ENCODE data around the gene KPNA6. TPM values are rescaled to one million over a fixed set of nuclear protein-coding genes. Genes with fewer than 3 reads are reported as not detected.
"Not testable (repeated sequence)": the region's sequence is repeated elsewhere in the genome, so short reads cannot be mapped to it uniquely, and the experiment has no call there.

KPNA6 gene
- total RNA-seq, 1 experiment from 2014 or later, result 38.6 TPM

GRCh38 chr1:32122151-32122550 is 14.3 kb downstream of the KPNA6 start:
- no peaks in the 10 kb centered on the region for H3K27me3 ChIP-seq
- no peak for DNase-seq
- peaks cover 2% of the 10 kb centered on the region; the same call in 1 of the 2 replicates for H3K36me3 ChIP-seq
- no peak overlapping the region for H3K4me3 ChIP-seq
- H3K9me3 ChIP-seq, result no peaks in the 10 kb centered on the region

GRCh38 chr1:32123361-32123760 is 15.5 kb downstream of the KPNA6 start:
- not testable (repeated sequence) for H3K4me3 ChIP-seq, H3K9me3 ChIP-seq, H3K36me3 ChIP-seq, H3K27me3 ChIP-seq, DNase-seq

GRCh38 chr1:32125313-32125712 is 17.5 kb downstream of the KPNA6 start:
- DNase-seq, result no peak
- H3K4me3 ChIP-seq, result no peak overlapping the region
- no peaks in the 10 kb centered on the region for H3K9me3 ChIP-seq
- H3K27me3 ChIP-seq, result no peaks in the 10 kb centered on the region
- H3K36me3 ChIP-seq, result peaks cover 2% of the 10 kb centered on the region; the same call in 1 of the 2 replicates

- Histone ChIP-seq H3K9me3 (no peaks in the 10 kb centered on the region), H3K36me3 (peaks cover 2% of the 10 kb centered on the region), H3K4me3 (no peak overlapping the region), H3K27me3 (no peaks in the 10 kb centered on the region)
- no peak for DNase-seq
Measured at GRCh38 chr1:32126770-32127169, 18.9 kb downstream of the KPNA6 start.

- Histone ChIP-seq H3K4me3 (no peak overlapping the region), H3K27me3 (no peaks in the 10 kb centered on the region), H3K9me3 (no peaks in the 10 kb centered on the region), H3K36me3 (peaks cover 5% of the 10 kb centered on the region)
- no peak for DNase-seq
Measured at GRCh38 chr1:32127409-32128198, 19.7 kb downstream of the KPNA6 start.

GRCh38 chr1:32128479-32128878 is 20.6 kb downstream of the KPNA6 start:
- Histone ChIP-seq H3K4me3 (no peak overlapping the region), H3K27me3 (no peaks in the 10 kb centered on the region), H3K36me3 (peaks cover 6% of the 10 kb centered on the region), H3K9me3 (no peaks in the 10 kb centered on the region)
- DNase-seq, result no peak

GRCh38 chr1:32128964-32129363 is 21.1 kb downstream of the KPNA6 start:
- H3K36me3 ChIP-seq, result peaks cover 6% of the 10 kb centered on the region
- H3K9me3 ChIP-seq, result no peaks in the 10 kb centered on the region
- H3K27me3 ChIP-seq, result no peaks in the 10 kb centered on the region
- H3K4me3 ChIP-seq, result no peak overlapping the region
- no peak for DNase-seq

- H3K27me3 ChIP-seq, DNase-seq, H3K4me3 ChIP-seq, H3K9me3 ChIP-seq: not testable (repeated sequence)
- peaks cover 11% of the 10 kb centered on the region for H3K36me3 ChIP-seq
Measured at GRCh38 chr1:32133950-32134280, 26.1 kb downstream of the KPNA6 start.

- Histone ChIP-seq H3K36me3 (peaks cover 8% of the 10 kb centered on the region), H3K9me3 (no peaks in the 10 kb centered on the region), H3K4me3 (no peak overlapping the region), H3K27me3 (no peaks in the 10 kb centered on the region)
- no peak for DNase-seq
Measured at GRCh38 chr1:32137111-32137510, 29.3 kb downstream of the KPNA6 start.

GRCh38 chr1:32138965-32139364 is 31.1 kb downstream of the KPNA6 start:
- Histone ChIP-seq H3K36me3 (peaks cover 5% of the 10 kb centered on the region; the same call in 1 of the 2 replicates), H3K27me3 (no peaks in the 10 kb centered on the region), H3K9me3 (no peaks in the 10 kb centered on the region), H3K4me3 (no peak overlapping the region)
- DNase-seq, result no peak

- DNase-seq, result peak; percentile 54
Measured at GRCh38 chr1:32142446-32143301, 34.8 kb downstream of the KPNA6 start.

GRCh38 chr1:32143302-32143695 is 35.4 kb downstream of the KPNA6 start:
- not testable (repeated sequence) for DNase-seq, H3K4me3 ChIP-seq, H3K27me3 ChIP-seq, H3K9me3 ChIP-seq
- H3K36me3 ChIP-seq, result peaks cover 15% of the 10 kb centered on the region

More at GRCh38 chr1:32142446-32143301, 34.8 kb downstream of the KPNA6 start:
- Histone ChIP-seq H3K27me3 (no peaks in the 10 kb centered on the region), H3K36me3 (peaks cover 9% of the 10 kb centered on the region), H3K9me3 (peaks cover under 1% of the 10 kb centered on the region; the same call in 1 of the 2 replicates), H3K4me3 (no peak overlapping the region)

GRCh38 chr1:32144033-32144432 is 36.2 kb downstream of the KPNA6 start:
- Histone ChIP-seq H3K9me3 (peaks cover 9% of the 10 kb centered on the region), H3K36me3 (peaks cover 22% of the 10 kb centered on the region), H3K27me3 (no peaks in the 10 kb centered on the region), H3K4me3 (no peak overlapping the region)
- no peak for DNase-seq

- H3K36me3 ChIP-seq, result peaks cover 26% of the 10 kb centered on the region
- not testable (repeated sequence) for DNase-seq
Measured at GRCh38 chr1:32147799-32148198, 39.9 kb downstream of the KPNA6 start.

GRCh38 chr1:32150847-32151246 is 43.0 kb downstream of the KPNA6 start:
- Histone ChIP-seq H3K36me3 (peaks cover 32% of the 10 kb centered on the region), H3K9me3 (peaks cover 9% of the 10 kb centered on the region), H3K4me3 (no peak overlapping the region), H3K27me3 (no peaks in the 10 kb centered on the region)
- no peak for DNase-seq

More at GRCh38 chr1:32147799-32148198, 39.9 kb downstream of the KPNA6 start:
- H3K9me3 ChIP-seq, H3K4me3 ChIP-seq, H3K27me3 ChIP-seq: not testable (repeated sequence)

GRCh38 chr1:32151319-32151787 is 43.5 kb downstream of the KPNA6 start:
- Histone ChIP-seq H3K27me3 (no peaks in the 10 kb centered on the region), H3K9me3 (peaks cover 9% of the 10 kb centered on the region), H3K36me3 (peaks cover 35% of the 10 kb centered on the region), H3K4me3 (no peak overlapping the region)
- DNase-seq, result peak; percentile 55

- DNase-seq, result no peak
- no peaks in the 10 kb centered on the region for H3K9me3 ChIP-seq
- peaks cover 65% of the 10 kb centered on the region for H3K36me3 ChIP-seq
- no peaks in the 10 kb centered on the region for H3K27me3 ChIP-seq
- no peak overlapping the region for H3K4me3 ChIP-seq
Measured at GRCh38 chr1:32159189-32159588, 51.3 kb downstream of the KPNA6 start.
